ENCODE measurements around the gene MIEN1.
"Not testable (repeated sequence)": the region's sequence is repeated elsewhere in the genome, so short reads cannot be mapped to it uniquely, and the experiment has no call there.

The MIEN1 gene

DNA sequence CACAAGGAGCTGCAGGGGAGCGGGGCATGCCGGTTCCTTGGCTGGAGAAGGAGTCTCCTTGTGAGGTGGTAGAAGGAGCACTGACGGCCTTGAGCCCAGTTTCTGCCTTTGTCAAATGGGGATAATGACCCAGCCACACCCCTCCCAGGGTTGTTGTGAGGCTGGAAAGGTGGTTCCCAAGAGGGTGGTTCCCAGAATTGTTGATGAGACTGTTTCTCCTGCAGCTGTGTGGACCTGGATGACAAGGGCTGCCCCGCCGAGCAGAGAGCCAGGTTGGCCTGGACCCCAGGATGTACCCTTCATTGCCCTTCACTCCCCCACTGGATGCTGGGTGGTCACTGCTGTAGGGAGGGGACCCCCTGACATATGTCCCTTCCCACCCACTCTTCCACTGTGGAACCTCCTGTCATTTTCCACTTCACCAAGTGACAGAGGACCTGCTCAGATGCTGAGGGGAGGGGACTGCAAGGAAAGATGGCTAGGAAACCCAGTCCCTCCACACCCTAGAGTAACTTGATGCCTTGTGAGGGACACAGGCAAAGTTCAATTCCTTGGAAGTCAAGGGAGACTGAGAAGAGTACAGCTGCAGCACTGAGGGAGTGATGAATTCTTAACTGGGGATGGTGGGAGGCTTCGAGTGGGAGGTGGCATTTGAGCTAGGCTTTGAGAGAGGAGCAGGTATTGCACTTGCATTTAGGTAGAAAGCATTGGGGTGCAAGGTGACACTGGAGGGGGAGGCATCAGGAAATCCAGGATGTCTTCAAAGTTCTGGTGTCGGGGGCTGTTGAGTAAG is 10.6 kb downstream of the MIEN1 start:
- H3K4me3 Mint-ChIP-seq, result no peak overlapping the region
- H3K9me3 Mint-ChIP-seq, result no peaks in the 10 kb centered on the region
- DNase-seq (no peak), ATAC-seq (no peak)
- H3K27me3 Mint-ChIP-seq, result no peaks in the 10 kb centered on the region
- H3K27ac Mint-ChIP-seq, result no peak overlapping the region
- no peaks in the 10 kb centered on the region for H3K4me1 Mint-ChIP-seq
- H3K36me3 Mint-ChIP-seq (ENCODE audit: low read depth), result no peaks in the 10 kb centered on the region

DNA sequence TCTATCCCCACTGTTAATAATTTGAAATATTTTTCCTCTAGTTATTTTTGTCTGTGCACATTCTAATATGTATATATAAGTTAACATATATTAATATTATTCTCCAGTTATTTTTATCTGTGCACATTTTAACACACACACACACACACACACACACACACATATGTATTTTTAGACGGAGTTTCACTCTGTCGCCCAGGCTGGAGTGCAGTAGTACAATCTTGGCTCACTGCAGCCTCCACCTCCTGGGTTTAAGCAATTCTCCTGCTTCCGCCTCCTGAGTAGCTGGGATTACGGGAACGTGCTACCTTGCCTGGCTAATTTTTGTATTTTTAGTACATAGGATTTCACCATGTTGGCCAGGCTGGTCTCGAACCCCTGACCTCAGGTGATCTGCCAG is 12.7 kb downstream of the MIEN1 start:
- Mint-ChIP-seq H3K9me3 (no peaks in the 10 kb centered on the region), H3K27ac (no peak overlapping the region), H3K4me3 (no peak overlapping the region), H3K27me3 (no peaks in the 10 kb centered on the region), H3K4me1 (no peaks in the 10 kb centered on the region), H3K36me3 (ENCODE audit: low read depth) (no peaks in the 10 kb centered on the region)
- ATAC-seq, result no peak
- DNase-seq, result no peak

DNA sequence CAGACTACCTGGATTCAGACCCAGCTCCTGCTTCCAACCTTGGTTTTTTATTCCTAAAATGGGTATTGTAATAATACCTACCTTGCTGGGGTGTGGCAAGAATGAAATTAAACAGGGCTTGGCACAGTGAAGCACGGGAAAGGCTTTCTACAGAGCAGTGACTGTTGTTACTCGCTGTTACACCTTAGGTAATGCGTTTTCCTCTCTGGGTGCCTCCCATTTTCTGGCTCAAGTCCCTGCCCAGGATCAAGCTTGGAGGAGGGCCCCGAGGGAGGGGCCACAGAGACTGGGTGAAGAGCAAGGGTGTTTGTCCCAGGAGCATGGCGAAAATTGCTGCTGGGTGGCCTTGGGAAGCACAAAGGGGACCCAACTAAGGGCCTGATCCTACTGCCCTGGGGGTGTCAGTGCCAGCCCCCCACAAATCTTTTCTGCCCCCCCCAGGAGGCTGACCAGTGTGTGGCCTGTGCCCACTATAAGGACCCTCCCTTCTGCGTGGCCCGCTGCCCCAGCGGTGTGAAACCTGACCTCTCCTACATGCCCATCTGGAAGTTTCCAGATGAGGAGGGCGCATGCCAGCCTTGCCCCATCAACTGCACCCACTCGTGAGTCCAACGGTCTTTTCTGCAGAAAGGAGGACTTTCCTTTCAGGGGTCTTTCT is 13.3 kb downstream of the MIEN1 start:
- Mint-ChIP-seq H3K27ac (no peak overlapping the region), H3K4me3 (no peak overlapping the region), H3K9me3 (no peaks in the 10 kb centered on the region), H3K36me3 (ENCODE audit: low read depth) (no peaks in the 10 kb centered on the region), H3K27me3 (no peaks in the 10 kb centered on the region), H3K4me1 (no peaks in the 10 kb centered on the region)
- DNase-seq (no peak), ATAC-seq (no peak)

DNA sequence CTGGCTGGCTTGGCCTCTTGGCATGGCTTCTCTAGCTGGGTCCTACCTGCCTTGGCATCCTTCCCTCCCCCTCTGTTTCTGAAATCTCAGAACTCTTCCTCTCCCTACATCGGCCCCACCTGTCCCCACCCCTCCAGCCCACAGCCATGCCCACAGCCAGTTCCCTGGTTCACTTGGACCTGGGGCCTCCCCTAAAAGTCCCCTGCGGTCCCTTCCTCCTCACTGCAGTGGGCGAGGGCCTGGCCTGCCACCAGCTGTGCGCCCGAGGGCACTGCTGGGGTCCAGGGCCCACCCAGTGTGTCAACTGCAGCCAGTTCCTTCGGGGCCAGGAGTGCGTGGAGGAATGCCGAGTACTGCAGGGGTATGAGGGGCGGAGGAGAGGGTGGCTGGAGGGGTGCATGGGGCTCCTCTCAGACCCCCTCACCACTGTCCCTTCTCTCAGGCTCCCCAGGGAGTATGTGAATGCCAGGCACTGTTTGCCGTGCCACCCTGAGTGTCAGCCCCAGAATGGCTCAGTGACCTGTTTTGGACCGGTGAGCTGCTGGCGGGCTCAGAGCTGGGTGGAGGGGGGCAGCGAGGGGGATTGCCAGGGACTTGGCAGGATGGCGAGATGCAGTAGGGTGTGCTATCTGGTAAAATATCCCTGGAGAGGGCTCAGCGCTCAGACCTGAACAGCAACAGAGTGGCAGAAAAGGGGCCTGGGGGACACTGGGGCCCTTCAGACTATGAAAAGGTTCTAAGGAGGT is 14.1 kb downstream of the MIEN1 start:
- no peaks in the 10 kb centered on the region for H3K4me1 Mint-ChIP-seq
- no peaks in the 10 kb centered on the region for H3K36me3 Mint-ChIP-seq (ENCODE audit: low read depth)
- no peaks in the 10 kb centered on the region for H3K9me3 Mint-ChIP-seq
- ATAC-seq (no peak), DNase-seq (no peak)
- H3K27me3 Mint-ChIP-seq, result no peaks in the 10 kb centered on the region
- H3K27ac Mint-ChIP-seq, result no peak overlapping the region
- no peak overlapping the region for H3K4me3 Mint-ChIP-seq

DNA sequence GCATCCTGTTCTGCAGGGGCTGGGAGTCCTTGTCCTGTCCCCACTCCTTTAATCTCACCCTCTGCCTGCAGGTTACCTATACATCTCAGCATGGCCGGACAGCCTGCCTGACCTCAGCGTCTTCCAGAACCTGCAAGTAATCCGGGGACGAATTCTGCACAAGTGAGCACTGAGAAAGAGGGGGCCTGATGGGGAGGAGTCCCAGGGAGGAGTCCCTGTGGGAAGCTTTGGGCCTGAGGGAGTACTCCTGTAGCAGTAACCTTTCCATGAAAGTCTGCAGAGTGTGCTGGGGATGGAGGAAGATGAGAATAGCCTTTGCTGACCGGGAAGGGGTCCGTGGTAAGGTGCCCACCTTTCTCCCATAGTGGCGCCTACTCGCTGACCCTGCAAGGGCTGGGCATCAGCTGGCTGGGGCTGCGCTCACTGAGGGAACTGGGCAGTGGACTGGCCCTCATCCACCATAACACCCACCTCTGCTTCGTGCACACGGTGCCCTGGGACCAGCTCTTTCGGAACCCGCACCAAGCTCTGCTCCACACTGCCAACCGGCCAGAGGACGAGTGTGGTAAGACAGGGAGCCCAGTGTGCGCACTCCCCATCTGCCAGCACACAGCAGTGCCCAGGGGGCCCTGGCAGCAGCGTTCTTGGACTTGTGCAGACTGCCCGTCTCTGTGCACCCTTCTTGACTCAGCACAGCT is 14.8 kb downstream of the MIEN1 start:
- Mint-ChIP-seq H3K4me1 (no peaks in the 10 kb centered on the region), H3K36me3 (ENCODE audit: low read depth) (no peaks in the 10 kb centered on the region), H3K9me3 (no peaks in the 10 kb centered on the region), H3K27me3 (no peaks in the 10 kb centered on the region), H3K4me3 (no peak overlapping the region), H3K27ac (no peak overlapping the region)
- no peak for DNase-seq
- ATAC-seq, result no peak

DNA sequence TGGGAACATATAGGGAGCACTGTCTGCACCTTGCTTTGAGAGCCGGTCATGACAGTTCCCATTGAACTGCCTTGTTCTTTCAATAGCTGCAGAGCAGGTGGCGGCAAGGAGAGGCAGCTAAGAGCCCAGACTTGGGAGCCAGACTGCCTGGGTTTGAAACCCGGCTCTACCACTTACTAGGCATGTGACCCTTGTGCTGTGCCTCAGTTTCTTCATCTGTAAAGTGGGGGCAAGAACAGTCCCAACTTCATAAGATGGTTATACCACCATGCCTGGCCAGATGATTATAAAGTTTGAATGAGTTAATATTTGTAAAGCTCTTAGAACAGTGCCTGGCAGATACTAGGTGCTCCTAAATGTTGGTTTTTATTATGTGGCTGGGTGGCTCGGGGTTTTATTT is 16.1 kb downstream of the MIEN1 start:
- Mint-ChIP-seq H3K9me3 (no peaks in the 10 kb centered on the region), H3K36me3 (ENCODE audit: low read depth) (no peaks in the 10 kb centered on the region), H3K27ac (no peak overlapping the region), H3K4me1 (no peaks in the 10 kb centered on the region), H3K27me3 (no peaks in the 10 kb centered on the region), H3K4me3 (no peak overlapping the region)
- no peak for ATAC-seq
- DNase-seq, result no peak

DNA sequence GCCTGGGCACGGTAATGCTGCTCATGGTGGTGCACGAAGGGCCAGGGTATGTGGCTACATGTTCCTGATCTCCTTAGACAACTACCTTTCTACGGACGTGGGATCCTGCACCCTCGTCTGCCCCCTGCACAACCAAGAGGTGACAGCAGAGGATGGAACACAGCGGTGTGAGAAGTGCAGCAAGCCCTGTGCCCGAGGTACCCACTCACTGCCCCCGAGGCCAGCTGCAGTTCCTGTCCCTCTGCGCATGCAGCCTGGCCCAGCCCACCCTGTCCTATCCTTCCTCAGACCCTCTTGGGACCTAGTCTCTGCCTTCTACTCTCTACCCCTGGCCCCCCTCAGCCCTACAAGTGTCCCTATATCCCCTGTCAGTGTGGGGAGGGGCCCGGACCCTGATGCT is 18.5 kb downstream of the MIEN1 start:
- peaks cover 6% of the 10 kb centered on the region for H3K4me1 Mint-ChIP-seq
- no peaks in the 10 kb centered on the region for H3K9me3 Mint-ChIP-seq

DNA sequence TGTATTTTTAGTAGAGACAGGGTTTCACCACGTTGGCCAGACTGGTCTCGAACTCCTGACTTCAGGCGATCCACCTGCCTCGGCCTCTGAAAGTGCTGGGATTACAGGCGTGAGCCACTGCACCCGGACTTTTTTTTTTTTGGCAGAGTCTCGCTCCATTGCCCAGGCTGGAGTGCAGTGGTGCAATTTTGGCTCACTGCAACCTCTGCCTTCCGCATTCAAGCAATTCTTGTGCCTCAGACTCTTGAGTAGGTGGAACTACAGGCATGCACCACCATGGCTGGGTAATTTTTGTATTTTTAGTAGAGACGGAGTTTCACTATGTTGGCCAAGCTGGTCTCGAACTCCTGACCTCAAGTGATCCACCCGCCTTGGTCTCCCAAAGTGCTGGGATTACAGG is 19.3 kb downstream of the MIEN1 start:
- H3K36me3 Mint-ChIP-seq (ENCODE audit: low read depth); H3K4me1 Mint-ChIP-seq; H3K27me3 Mint-ChIP-seq; DNase-seq; H3K9me3 Mint-ChIP-seq; ATAC-seq; H3K4me3 Mint-ChIP-seq; H3K27ac Mint-ChIP-seq: not testable (repeated sequence)

More for the DNA sequence above, 18.5 kb downstream of the MIEN1 start:
- ATAC-seq (no peak), DNase-seq (no peak)
- no peak overlapping the region for H3K27ac Mint-ChIP-seq
- H3K27me3 Mint-ChIP-seq, result no peaks in the 10 kb centered on the region
- H3K4me3 Mint-ChIP-seq, result no peak overlapping the region
- no peaks in the 10 kb centered on the region for H3K36me3 Mint-ChIP-seq (ENCODE audit: low read depth)

DNA sequence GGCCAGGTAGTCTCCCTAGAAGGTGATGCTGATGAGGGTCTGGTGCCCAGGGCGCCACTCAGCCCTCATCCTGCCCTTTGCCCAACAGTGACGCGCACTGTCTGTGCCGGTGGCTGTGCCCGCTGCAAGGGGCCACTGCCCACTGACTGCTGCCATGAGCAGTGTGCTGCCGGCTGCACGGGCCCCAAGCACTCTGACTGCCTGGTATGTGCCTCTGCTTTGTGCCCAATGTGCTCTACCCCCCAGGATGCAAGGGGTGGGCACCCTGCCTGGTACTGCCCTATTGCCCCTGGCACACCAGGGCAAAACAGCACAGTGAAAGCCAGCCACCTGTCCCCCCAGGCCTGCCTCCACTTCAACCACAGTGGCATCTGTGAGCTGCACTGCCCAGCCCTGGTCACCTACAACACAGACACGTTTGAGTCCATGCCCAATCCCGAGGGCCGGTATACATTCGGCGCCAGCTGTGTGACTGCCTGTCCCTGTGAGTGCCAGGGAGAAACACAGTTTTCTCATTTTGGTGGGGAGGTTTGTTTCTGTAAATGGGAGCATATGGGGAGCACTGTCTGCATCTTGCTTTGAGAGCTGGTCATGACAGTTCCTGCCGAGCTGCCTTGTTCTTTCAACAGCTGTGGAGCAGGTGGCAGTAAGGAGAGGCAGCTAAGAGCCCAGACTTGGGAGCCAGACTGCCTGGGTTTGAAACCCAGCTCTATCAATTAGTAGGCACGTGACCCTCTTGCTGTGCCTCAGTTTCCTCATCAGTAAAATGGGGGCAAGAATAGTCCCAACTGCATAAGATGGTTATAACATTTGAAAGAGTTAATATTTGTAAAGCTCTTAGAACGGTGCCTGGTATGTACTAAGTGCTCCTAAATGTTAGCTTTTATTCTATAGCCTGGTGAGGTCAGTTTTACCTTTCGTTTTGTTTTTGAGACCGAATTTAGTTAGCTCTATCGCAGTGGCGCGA is 20.1 kb downstream of the MIEN1 start:
- Mint-ChIP-seq H3K27me3 (no peaks in the 10 kb centered on the region), H3K9me3 (no peaks in the 10 kb centered on the region), H3K27ac (no peak overlapping the region), H3K36me3 (ENCODE audit: low read depth) (no peaks in the 10 kb centered on the region), H3K4me1 (peaks cover 8% of the 10 kb centered on the region), H3K4me3 (no peak overlapping the region)
- no peak for ATAC-seq
- DNase-seq, result no peak

DNA sequence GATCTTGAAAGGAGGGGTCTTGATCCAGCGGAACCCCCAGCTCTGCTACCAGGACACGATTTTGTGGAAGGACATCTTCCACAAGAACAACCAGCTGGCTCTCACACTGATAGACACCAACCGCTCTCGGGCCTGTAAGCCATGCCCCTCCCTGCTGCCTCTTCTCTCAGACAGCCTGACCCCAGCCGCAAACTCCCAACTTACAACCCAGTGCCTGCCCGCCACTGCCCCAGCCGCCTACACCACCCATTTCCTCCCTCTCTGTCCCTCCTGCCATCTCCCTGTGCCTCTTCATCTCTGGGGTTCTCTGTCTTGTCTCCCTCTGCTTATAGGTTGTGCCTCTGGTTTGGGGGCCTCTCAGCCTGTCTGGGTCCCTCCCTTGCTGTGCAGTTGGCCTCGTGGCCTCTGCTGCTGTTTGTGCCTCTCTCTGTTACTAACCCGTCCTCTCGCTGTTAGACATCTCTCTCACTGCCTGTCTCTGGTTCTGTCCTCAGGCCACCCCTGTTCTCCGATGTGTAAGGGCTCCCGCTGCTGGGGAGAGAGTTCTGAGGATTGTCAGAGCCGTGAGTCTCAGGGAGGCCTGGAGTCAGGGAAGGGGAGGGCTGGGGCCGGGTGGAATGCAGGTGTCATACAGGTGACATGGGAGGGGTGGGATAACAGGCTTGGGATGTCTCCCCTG is 20.9 kb downstream of the MIEN1 start:
- Mint-ChIP-seq H3K4me3 (no peak overlapping the region), H3K36me3 (ENCODE audit: low read depth) (no peaks in the 10 kb centered on the region), H3K4me1 (peaks cover 8% of the 10 kb centered on the region), H3K27ac (no peak overlapping the region), H3K9me3 (no peaks in the 10 kb centered on the region), H3K27me3 (no peaks in the 10 kb centered on the region)
- ATAC-seq (no peak), DNase-seq (no peak)

DNA sequence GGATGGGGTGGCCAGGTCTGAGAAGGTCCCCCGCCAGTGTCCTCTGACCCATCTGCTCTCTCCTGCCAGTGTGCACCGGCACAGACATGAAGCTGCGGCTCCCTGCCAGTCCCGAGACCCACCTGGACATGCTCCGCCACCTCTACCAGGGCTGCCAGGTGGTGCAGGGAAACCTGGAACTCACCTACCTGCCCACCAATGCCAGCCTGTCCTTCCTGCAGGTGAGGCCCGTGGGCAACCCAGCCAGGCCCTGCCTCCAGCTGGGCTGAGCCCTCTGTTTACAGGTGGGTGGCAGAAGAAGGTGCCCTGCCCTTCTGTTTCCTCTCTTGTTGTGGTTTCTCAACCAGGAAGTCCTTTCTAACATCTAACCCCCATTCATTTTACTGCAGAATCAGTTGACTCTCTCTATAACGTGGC is 23.4 kb downstream of the MIEN1 start:
- Mint-ChIP-seq H3K36me3 (ENCODE audit: low read depth) (no peaks in the 10 kb centered on the region), H3K27me3 (peaks cover 3% of the 10 kb centered on the region), H3K4me3 (no peak overlapping the region), H3K27ac (no peak overlapping the region), H3K4me1 (peaks cover 13% of the 10 kb centered on the region), H3K9me3 (no peaks in the 10 kb centered on the region)
- ATAC-seq, result no peak
- DNase-seq, result no peak

DNA sequence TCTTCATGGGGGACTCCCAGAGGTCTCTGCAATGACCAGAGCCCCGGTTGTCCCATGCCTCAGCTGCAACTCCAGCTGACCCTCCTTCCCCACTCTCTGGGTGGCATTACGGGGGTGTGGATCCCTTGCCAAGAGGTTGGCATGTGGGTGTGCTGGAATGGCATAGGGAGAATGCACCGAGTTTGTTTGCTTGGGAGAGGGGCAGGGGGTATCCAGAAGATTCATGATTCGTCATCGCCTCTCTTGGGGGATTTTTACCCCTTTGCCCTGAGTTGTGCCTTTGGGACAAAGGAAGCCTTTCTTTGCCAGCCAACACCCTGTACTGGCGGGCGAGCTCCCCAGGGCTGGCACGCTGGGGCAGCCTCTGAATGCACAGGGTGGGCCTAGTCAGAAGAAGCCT is 23.9 kb downstream of the MIEN1 start:
- ATAC-seq, result no peak
- Mint-ChIP-seq H3K36me3 (ENCODE audit: low read depth) (no peaks in the 10 kb centered on the region), H3K9me3 (no peaks in the 10 kb centered on the region), H3K4me3 (no peak overlapping the region), H3K27me3 (peaks cover 7% of the 10 kb centered on the region), H3K27ac (no peak overlapping the region), H3K4me1 (peaks cover 13% of the 10 kb centered on the region)
- no peak for DNase-seq

DNA sequence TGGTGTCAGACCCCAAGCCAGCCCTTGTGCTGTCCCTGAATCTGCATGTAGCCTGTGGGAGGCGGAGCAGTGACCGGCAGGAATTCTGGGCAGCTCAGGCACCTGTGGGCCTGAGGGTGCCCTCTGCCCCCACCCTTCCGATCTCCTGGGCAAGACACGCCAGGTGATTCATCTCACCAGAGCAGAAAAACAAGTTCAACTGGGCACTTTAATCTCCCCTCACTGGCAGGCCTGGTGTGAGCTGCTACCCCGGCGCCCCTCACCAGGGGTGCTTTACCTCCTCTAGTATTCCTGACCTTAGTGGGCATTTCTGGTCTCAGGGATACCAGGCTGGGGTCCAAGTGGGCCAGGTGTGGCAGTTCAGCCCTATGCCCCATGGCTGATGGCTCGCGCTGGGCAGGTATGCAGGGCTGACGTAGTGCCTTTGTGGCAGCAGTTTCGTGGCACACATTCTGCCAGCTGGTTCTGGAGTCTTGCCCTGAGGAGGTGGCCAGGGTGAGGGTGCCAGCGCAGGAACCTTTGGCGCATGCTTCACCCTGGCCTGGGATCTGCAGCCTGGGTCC is 24.5 kb downstream of the MIEN1 start:
- no peak overlapping the region for H3K27ac Mint-ChIP-seq
- H3K4me1 Mint-ChIP-seq, result peaks cover 13% of the 10 kb centered on the region
- no peak for DNase-seq

More for the DNA sequence above, 24.5 kb downstream of the MIEN1 start:
- H3K9me3 Mint-ChIP-seq, result no peaks in the 10 kb centered on the region
- no peaks in the 10 kb centered on the region for H3K36me3 Mint-ChIP-seq (ENCODE audit: low read depth)
- no peak overlapping the region for H3K4me3 Mint-ChIP-seq
- no peak for ATAC-seq
- H3K27me3 Mint-ChIP-seq, result peaks cover 13% of the 10 kb centered on the region
